Gastroesophageal sphincter (tissue), 3 donors: ENCODE measurements around the gene MRPL55.

ENCODE experiments used
- CTCF ChIP-seq, 4 experiments: fragments of 200-600 bp in 2 of 4; fragments of 450-650 bp in 2 of 4; sonication (generic) in 1 of 4; IDR thresholded peaks; one replicate each; pipeline ENCODE4 v1.5.1; 2017 to 2019; ENCODE audit warnings: antibody characterized with exemption in 4 of 4, mild to moderate bottlenecking in 2 of 4, moderate library complexity in 2 of 4
- EP300 ChIP-seq: sonication (generic); formaldehyde crosslinking; IDR thresholded peaks from one replicate; pipeline ENCODE4 v1.6.1; 2017; ENCODE audit warnings: antibody characterized with exemption, mild to moderate bottlenecking
- POLR2A ChIP-seq, 2 donors: fragments of 450-650 bp; IDR thresholded peaks; one replicate each; pipeline ENCODE4 v1.6.1; 2017; ENCODE audit warnings: antibody characterized with exemption in 2 of 2, mild to moderate bottlenecking in 2 of 2, moderate library complexity in 1 of 2
- POLR2AphosphoS5 ChIP-seq: sonication (generic); formaldehyde crosslinking; IDR thresholded peaks from one replicate; pipeline ENCODE4 v1.6.1; 2017; ENCODE audit warnings: antibody characterized with exemption

DNA sequence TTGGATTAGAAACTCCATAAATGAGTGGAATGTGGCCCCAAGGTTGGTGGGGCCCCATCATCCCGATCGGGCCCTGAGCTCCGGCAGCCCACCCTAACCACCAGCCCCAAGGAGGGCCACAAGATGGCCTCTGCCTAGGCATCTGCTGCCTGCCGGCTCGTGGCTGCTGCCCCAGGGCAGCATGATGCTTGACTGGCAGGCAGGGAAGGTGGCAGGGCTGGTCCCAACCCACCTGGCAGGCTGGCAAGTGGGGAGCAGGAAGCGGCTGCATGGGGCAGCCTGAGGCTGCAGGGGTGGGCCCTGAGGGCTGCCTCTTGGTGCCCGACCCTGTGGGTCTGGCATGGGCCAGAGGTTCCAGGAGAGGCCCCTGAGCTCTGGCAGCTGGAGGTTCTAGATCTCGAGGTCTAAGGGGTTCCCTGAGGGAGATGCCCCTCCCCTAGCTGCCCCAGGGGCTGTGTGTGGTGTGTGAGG, 39.9 kb upstream of the MRPL55 start:
- TF ChIP-seq POLR2A (IDR thresholded peaks at IDR 0.05): no peak
- TF ChIP-seq POLR2AphosphoS5: no peak
- no peak for TF ChIP-seq CTCF (IDR thresholded peaks at IDR 0.05)
- TF ChIP-seq EP300: no peak
